DND-41 (cell line): ENCODE measurements around the gene OLA1.

Experiments
- CTCF ChIP-seq: IDR thresholded peaks from 2 replicates; pipeline ENCODE4 v1.5.1; 2012; ENCODE audit warnings: borderline replicate concordance, low read length, moderate library complexity, mild to moderate bottlenecking; ENCODE audit not compliant: poor library complexity, severe bottlenecking; ENCODE audit errors: extremely low read depth
- EZH2 ChIP-seq: IDR thresholded peaks from 3 replicates; pipeline ENCODE4 v1.6.1; 2012; ENCODE audit warnings: borderline replicate concordance, low read depth, mild to moderate bottlenecking, moderate library complexity, low read length, inconsistent platforms; ENCODE audit not compliant: severe bottlenecking

- TF ChIP-seq CTCF (no peak), EZH2 (no peak)
Measured at GRCh38 chr2:174122185-174122584, 126.1 kb downstream of the OLA1 start.
